ENCODE results near the gene PLA2G10. TPM values are rescaled to one million over a fixed set of nuclear protein-coding genes. Genes with fewer than 3 reads are reported as not detected.

Gene PLA2G10
- total and polyA plus RNA-seq, 2 of the 13 experiments (the other 11 are each of a cell fraction or from before 2014, with no cell fraction given): not detected

- TF ChIP-seq NR2F6 (IDR thresholded peaks at IDR 0.05): peak; percentile 39; the same call in 1 of the 2 replicates
- TF ChIP-seq NR2F6 (CRISPR knock-in tag; IDR thresholded peaks at IDR 0.05): peak; percentile 71
- TF ChIP-seq NONO (IDR thresholded peaks at IDR 0.05): no peak
- TF ChIP-seq NONO (CRISPR knock-in tag; conservative IDR thresholded peaks at IDR 0.05): peak; percentile 87
- 0 out of 2 replicates have a peak, but pooled peaks have one; percentile 61 for TF ChIP-seq RFXANK (CRISPR knock-in tag; IDR thresholded peaks at IDR 0.05)
- peak; percentile 92 for TF ChIP-seq ZNF142 (CRISPR knock-in tag; IDR thresholded peaks at IDR 0.05)
- peak; percentile 89 for TF ChIP-seq ZEB1 (IDR thresholded peaks at IDR 0.05; ENCODE audit: insufficient replicate concordance, low read depth)
- peak; percentile 98 for TF ChIP-seq KAT8 (CRISPR knock-in tag; IDR thresholded peaks at IDR 0.05)
- TF ChIP-seq PLRG1 (conservative IDR thresholded peaks at IDR 0.05): no peak
- TF ChIP-seq ZFP1 (CRISPR knock-in tag; IDR thresholded peaks at IDR 0.05): peak; percentile 38
- peak; percentile 35; the same call in 1 of the 2 replicates for TF ChIP-seq GLI4 (CRISPR knock-in tag; IDR thresholded peaks at IDR 0.05; ENCODE audit: borderline replicate concordance)
- peak; percentile 92 for TF ChIP-seq ZFP90 (CRISPR knock-in tag; IDR thresholded peaks at IDR 0.05; ENCODE audit: borderline replicate concordance)
- TF ChIP-seq, protein P1, sequence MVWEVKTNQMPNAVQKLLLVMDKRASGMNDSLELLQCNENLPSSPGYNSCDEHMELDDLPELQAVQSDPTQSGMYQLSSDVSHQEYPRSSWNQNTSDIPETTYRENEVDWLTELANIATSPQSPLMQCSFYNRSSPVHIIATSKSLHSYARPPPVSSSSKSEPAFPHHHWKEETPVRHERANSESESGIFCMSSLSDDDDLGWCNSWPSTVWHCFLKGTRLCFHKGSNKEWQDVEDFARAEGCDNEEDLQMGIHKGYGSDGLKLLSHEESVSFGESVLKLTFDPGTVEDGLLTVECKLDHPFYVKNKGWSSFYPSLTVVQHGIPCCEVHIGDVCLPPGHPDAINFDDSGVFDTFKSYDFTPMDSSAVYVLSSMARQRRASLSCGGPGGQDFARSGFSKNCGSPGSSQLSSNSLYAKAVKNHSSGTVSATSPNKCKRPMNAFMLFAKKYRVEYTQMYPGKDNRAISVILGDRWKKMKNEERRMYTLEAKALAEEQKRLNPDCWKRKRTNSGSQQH (CRISPR knock-in tag; IDR thresholded peaks at IDR 0.05; ENCODE audit: low read depth): peak; percentile 87
- TF ChIP-seq SRY (CRISPR knock-in tag; IDR thresholded peaks at IDR 0.05): peak; percentile 79
- peak; percentile 96 for TF ChIP-seq BRD4 (CRISPR knock-in tag; IDR thresholded peaks at IDR 0.05)
- no peak; the same call in 1 of the 2 replicates for TF ChIP-seq ZNF713 (CRISPR knock-in tag; IDR thresholded peaks at IDR 0.05)
- TF ChIP-seq, protein P2, sequence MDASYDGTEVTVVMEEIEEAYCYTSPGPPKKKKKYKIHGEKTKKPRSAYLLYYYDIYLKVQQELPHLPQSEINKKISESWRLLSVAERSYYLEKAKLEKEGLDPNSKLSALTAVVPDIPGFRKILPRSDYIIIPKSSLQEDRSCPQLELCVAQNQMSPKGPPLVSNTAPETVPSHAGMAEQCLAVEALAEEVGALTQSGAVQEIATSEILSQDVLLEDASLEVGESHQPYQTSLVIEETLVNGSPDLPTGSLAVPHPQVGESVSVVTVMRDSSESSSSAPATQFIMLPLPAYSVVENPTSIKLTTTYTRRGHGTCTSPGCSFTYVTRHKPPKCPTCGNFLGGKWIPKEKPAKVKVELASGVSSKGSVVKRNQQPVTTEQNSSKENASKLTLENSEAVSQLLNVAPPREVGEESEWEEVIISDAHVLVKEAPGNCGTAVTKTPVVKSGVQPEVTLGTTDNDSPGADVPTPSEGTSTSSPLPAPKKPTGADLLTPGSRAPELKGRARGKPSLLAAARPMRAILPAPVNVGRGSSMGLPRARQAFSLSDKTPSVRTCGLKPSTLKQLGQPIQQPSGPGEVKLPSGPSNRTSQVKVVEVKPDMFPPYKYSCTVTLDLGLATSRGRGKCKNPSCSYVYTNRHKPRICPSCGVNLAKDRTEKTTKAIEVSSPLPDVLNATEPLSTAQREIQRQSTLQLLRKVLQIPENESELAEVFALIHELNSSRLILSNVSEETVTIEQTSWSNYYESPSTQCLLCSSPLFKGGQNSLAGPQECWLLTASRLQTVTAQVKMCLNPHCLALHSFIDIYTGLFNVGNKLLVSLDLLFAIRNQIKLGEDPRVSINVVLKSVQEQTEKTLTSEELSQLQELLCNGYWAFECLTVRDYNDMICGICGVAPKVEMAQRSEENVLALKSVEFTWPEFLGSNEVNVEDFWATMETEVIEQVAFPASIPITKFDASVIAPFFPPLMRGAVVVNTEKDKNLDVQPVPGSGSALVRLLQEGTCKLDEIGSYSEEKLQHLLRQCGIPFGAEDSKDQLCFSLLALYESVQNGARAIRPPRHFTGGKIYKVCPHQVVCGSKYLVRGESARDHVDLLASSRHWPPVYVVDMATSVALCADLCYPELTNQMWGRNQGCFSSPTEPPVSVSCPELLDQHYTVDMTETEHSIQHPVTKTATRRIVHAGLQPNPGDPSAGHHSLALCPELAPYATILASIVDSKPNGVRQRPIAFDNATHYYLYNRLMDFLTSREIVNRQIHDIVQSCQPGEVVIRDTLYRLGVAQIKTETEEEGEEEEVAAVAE (CRISPR knock-in tag; IDR thresholded peaks at IDR 0.05; ENCODE audit: borderline replicate concordance): peak; percentile 89
- no peak; the same call in 1 of the 2 replicates for TF ChIP-seq CAMTA2 (CRISPR knock-in tag; IDR thresholded peaks at IDR 0.05; ENCODE audit: borderline replicate concordance)
Observed at GRCh38 chr16:14632693-14633569, 61.2 kb downstream of the PLA2G10 start, which contains the start of gene BFAR (continued).

All from HepG2 (cell line).